Skeletal muscle cell (primary cell): ENCODE measurements around the gene LRP6.
A peak's percentile ranks its signal among the peaks of the same experiment; 100 is the strongest.
"Not testable (repeated sequence)": the region's sequence is repeated elsewhere in the genome, so short reads cannot be mapped to it uniquely, and the experiment has no call there.

Experiments
- DNase-seq: peaks from one replicate; pipeline ENCODE4 v3.0.0-alpha.2; 2010; ENCODE audit warnings: low read depth
- H3K4me3 ChIP-seq: 2 replicates; pipeline ENCODE4 v1.5.1; 2011; ENCODE audit warnings: low read depth, mild to moderate bottlenecking, control low read depth, low read length, moderate library complexity

LRP6 gene

DNA sequence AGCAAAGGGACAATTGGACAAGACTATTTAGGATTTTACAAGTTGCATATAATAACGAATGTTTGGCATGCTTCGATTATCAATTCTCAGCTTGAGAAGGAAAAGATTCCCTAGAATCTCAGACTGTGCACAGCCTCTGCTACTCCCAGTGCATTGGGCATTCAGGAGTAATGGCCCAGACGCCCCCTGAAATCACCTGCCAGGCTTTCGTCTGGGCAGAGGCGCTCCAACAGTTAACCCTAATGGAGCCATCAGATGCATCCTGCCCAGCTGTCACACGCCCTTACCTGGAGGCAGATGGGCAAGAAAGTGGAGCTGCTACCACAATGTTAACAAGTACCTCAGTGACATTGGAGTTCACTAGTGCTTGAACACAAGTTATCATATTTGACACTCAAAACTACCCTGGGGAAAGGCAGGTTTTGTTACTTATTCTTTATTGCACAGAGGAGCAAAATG is 927 bp upstream of the LRP6 start:
- H3K4me3 ChIP-seq, result peak overlapping the region; percentile 89
- no peak for DNase-seq

GRCh38 chr12:12266389-12266872 is 413 bp downstream of the LRP6 start:
- peak overlapping the region; percentile 89 for H3K4me3 ChIP-seq
- DNase-seq, result no peak

DNA sequence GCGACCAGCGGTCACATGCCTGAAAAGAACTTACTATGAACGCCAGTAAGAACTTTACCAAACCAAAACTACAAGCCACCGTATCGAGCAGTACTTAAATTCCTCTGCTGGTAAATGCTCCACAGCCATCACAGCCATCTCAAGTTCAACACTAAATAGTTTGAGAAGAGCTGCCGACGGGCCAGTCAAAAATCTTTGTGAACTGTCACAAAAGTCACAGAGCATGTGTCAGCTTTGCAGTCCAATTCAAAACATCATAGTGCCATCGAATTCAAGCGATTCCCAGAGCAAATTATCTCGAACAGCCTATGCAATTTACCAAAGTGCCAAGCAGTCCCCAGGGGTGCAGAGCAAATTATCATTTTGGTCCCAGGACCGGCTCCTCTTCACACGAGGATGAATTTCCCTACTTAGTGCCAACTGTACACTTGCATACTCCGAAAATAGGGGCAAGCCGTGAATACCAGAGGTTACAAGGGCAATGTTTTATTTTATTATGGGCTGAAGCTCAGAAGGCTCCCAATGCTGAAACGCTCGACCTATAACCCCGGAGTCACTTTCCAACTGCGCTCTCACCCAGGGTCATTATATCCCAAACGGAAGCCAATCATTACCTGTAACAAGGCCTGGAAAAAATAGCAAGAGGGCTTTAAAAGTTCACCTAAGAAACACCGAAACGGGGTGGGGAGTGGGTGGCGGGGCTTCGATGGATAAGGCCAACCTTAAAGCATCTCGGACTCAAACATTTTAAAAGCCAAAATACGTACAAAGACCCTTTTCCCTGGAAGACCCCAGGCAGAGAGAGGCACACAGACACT is 1.1 kb downstream of the LRP6 start:
- peak overlapping the region; percentile 89 for H3K4me3 ChIP-seq
- DNase-seq, result no peak

GRCh38 chr12:12265035-12265434 is 1.8 kb downstream of the LRP6 start:
- no peak for DNase-seq
- H3K4me3 ChIP-seq, result peak overlapping the region; percentile 89

GRCh38 chr12:12263909-12264308 is 2.9 kb downstream of the LRP6 start:
- H3K4me3 ChIP-seq, result no peak overlapping the region
- no peak for DNase-seq

DNA sequence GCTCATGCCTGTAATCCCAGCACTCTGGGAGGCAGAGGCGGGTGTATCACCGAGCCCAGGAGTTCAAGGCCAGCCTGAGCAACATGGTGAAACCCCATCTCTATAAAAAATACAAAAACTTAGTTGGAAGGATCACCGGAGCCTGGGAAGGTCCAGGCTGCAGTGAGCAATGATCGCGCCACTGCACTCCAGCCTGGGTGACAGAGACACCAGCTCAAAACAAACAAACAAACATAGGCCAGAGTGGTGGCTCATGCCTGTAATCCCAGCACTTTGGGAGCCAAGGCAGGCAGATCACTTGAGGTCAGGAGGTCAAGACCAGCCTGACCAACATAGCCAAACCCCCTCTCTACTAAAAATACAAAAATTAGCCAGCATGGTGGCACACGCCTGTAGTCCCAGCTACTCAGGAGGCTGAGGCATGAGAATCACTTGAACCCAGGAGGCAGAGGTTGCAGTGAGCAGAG is 10.5 kb downstream of the LRP6 start:
- not testable (repeated sequence) for DNase-seq, H3K4me3 ChIP-seq

DNA sequence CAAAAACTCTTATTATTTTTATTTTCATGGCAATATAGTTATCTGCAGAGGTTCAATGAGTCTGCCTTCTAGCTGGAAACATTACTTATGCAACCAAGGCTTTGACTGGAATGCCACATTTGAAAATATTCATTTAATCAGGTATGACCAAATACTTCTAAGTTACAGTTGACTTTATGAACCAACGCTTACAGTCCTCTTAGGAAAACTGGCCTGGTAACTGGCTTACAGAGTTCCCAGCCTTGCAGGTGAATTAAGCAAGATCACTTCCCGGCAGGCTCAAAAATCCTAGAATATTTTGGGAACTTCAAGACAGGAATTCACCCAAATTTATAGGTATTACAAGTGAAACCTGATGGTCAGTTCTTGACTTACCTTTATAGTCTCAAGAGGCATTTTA is 12.3 kb downstream of the LRP6 start:
- no peak overlapping the region for H3K4me3 ChIP-seq
- no peak for DNase-seq

DNA sequence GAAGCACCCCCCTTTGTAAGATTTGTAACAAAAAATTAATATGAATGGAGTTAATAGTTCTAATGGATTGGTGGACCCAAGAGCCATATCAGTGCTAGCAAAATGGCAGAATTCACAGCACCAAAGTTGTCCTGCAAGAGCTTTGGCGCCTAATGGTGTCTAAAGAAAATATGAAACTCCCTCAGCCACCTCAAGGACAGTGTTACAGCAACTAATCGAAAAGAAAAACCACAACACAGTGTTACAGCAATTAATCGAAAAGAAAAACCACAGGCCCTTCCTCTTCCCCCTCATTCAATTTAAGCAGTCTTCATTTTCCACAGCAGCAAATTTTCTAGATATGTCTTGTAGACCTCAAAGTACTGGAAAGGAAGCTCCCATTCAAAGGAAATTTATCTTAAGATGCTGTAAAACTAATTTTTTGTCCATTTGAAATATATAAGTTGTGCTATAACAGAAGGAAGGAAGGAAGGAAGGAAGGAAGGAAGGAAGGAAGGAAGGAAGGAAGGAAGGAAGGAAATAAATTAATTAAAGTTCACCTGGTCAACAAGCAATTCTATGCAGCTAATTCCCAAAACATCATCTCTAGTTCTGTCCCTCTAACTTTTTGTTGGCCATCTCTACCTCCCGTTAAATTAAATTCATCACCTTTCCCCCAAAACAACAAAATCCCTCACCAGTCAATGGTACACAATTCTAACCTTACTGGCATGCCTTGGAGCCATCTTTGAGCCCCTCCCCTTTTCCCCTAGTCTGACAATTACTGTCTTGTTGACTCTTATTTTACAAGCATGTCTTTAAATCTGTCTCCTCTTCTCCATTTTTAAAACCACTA is 17.4 kb downstream of the LRP6 start:
- H3K4me3 ChIP-seq, result no peak overlapping the region
- DNase-seq, result no peak

GRCh38 chr12:12247584-12247983 is 19.3 kb downstream of the LRP6 start:
- no peak overlapping the region for H3K4me3 ChIP-seq
- DNase-seq, result no peak

GRCh38 chr12:12244341-12244740 is 22.5 kb downstream of the LRP6 start:
- no peak for DNase-seq
- H3K4me3 ChIP-seq, result no peak overlapping the region

DNA sequence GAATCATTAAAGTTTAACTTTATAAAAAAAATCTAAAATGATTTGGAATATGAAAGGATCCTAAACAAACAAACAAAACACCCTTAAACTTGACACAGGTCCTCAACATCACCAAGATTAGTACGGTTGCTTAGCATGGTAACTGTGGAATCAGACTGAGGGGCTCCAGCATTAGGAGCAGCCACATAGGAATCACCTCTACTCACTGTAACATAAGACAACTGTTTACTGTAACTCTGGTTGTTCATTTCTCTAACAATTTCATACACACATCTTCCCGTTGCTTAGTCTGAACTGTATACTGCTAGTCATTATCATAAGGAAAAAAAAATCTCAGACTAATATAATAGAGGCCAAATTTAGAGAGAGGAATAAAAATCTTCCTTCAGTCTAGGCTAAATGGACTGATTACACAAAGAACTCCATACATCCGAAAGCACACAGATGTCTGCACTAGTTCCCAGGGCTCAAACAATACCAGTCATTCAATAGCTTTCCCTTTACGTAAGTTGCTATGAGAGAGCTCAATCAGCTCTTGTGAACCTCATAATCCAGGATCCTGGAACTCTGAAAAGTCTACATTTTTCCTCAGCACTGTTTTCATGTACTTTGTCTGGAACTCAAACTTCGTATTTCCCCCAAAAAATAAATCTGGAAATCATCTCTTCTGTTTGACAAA is 26.0 kb downstream of the LRP6 start:
- H3K4me3 ChIP-seq, result no peak overlapping the region
- DNase-seq, result peak; percentile 18

- no peak overlapping the region for H3K4me3 ChIP-seq
- DNase-seq, result no peak
These were observed 27.7 kb downstream of the LRP6 start for GRCh38 chr12:12239127-12239526.

GRCh38 chr12:12238605-12239004 is 28.2 kb downstream of the LRP6 start:
- no peak overlapping the region for H3K4me3 ChIP-seq
- DNase-seq, result no peak

- H3K4me3 ChIP-seq, result no peak overlapping the region
These were observed 29.9 kb downstream of the LRP6 start for GRCh38 chr12:12236896-12237295.

GRCh38 chr12:12230275-12230674 is 36.6 kb downstream of the LRP6 start:
- H3K4me3 ChIP-seq, result no peak overlapping the region
- DNase-seq, result no peak

More at GRCh38 chr12:12236896-12237295, 29.9 kb downstream of the LRP6 start:
- DNase-seq, result no peak

GRCh38 chr12:12229556-12230092 is 37.2 kb downstream of the LRP6 start:
- DNase-seq, result no peak

DNA sequence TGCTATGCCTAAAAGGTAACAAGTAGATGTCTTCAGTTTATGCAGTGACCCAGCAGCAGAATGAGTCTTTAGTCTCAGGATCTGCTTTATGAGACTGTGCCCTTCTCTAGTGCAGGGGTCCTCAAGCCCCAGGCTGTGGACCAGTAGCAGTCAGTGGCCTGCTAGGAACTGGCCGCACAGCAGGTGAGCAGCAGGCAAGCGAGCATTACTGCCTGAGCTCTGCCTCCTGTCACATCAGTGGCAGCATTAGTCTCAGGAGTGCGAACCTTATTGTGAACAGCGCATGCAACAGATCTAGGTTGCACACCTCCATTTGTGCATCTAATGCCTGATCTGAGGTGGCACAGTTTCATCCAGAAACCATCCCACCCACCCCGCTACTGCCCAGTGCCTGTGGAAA is 38.4 kb downstream of the LRP6 start:
- H3K4me3 ChIP-seq, result no peak overlapping the region
- no peak for DNase-seq

More at GRCh38 chr12:12229556-12230092, 37.2 kb downstream of the LRP6 start:
- no peak overlapping the region for H3K4me3 ChIP-seq

DNA sequence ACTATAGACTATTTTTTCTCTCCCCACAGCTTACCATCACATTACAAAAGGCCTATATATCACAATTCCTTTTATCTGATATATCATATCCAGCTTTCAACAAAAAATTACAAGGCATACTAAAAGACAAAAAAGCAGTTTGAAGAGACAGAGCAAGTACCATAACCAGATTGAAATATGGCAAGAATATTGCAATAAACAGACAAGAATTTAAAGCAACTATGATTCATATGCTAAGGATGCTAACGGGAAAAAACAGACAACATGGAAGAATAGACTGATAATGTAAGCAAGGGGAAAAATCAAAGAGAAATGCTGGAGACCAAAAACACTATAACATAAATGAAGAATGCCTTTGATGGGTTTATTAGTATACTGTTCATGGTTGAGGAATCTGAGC is 40.7 kb downstream of the LRP6 start:
- no peak overlapping the region for H3K4me3 ChIP-seq
- DNase-seq, result no peak

- DNase-seq, result no peak
- H3K4me3 ChIP-seq, result no peak overlapping the region
These were observed 42.5 kb downstream of the LRP6 start for GRCh38 chr12:12224240-12224940.
